HEK293 (cell line): ENCODE measurements around the gene CCDC117.

Source experiments
- CTCF ChIP-seq: fragments of 450-650 bp; formaldehyde crosslinking; IDR thresholded peaks from 2 replicates; pipeline ENCODE4 v1.5.1; 2016; ENCODE audit warnings: missing biosample characterization, missing genetic modification characterization
- PRDM10 ChIP-seq: fragments of 450-650 bp; formaldehyde crosslinking; IDR thresholded peaks from 2 replicates; pipeline ENCODE4 v1.5.1; 2016; ENCODE audit warnings: missing biosample characterization, missing genetic modification characterization
- REST ChIP-seq: fragments of 450-650 bp; formaldehyde crosslinking; IDR thresholded peaks from 2 replicates; pipeline ENCODE4 v1.5.1; 2016; ENCODE audit warnings: missing biosample characterization, missing genetic modification characterization
- SP7 ChIP-seq: fragments of 450-650 bp; formaldehyde crosslinking; IDR thresholded peaks from 2 replicates; pipeline ENCODE4 v1.5.1; 2016; ENCODE audit warnings: missing biosample characterization, missing genetic modification characterization
- YY1 ChIP-seq: fragments of 450-650 bp; formaldehyde crosslinking; IDR thresholded peaks from 2 replicates; pipeline ENCODE4 v1.5.1; 2018; ENCODE audit warnings: missing biosample characterization, missing genetic modification characterization
- ZIC2 ChIP-seq: fragments of 450-650 bp; formaldehyde crosslinking; IDR thresholded peaks from 2 replicates; pipeline ENCODE4 v1.5.1; 2016; ENCODE audit warnings: missing biosample characterization, missing genetic modification characterization
- ZNF23 ChIP-seq: fragments of 450-650 bp; formaldehyde crosslinking; IDR thresholded peaks from 2 replicates; pipeline ENCODE4 v1.5.1; 2016; ENCODE audit warnings: missing biosample characterization, missing genetic modification characterization, borderline replicate concordance

GRCh38 chr22:28822930-28823551, 50.5 kb downstream of the CCDC117 start:
- TF ChIP-seq ZNF23: no peak
- TF ChIP-seq YY1 (tag by site-specific recombination): no peak
- no peak for TF ChIP-seq CTCF
- peak; percentile 70 for TF ChIP-seq ZIC2 (tag by site-specific recombination)
- no peak for TF ChIP-seq PRDM10 (tag by site-specific recombination)
- no peak for TF ChIP-seq SP7
- no peak for TF ChIP-seq REST (tag by site-specific recombination)
